GM12875 (cell line): Measurements from ENCODE around the gene KIF26B.

Experiments used
- H3K4me3 ChIP-seq: one replicate; pipeline ENCODE4 v1.5.1; 2011; ENCODE audit warnings: low read depth, low read length, control low read depth
- TF ChIP-seq, protein P1 (sequence below): IDR thresholded peaks from 2 replicates; pipeline ENCODE4 v1.5.1; 2011; ENCODE audit warnings: low read depth, mild to moderate bottlenecking, control low read depth, inconsistent platforms, low read length, moderate library complexity, borderline replicate concordance; ENCODE audit not compliant: insufficient read depth

The KIF26B gene

GRCh38 chr1:245493029-245493428, 338.2 kb downstream of the KIF26B start:
- no peak overlapping the region for H3K4me3 ChIP-seq

DNA sequence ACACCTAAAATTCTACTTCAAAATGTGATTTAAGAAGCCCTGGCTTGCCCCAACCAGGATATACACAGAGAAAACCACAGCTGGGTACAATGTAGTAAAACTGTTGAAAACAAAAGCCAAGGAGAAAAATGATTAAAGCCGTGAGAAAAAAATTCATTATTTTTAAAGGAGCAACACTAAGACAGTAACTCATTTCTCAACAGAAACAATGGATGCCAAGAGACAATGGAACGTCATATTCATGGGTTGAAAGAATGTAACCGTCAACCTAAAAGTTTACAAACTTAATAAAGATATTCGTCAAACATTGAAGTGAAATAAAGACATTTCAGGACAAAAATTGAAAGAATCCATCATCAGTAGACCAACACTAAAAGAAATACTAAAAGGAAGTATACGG, 340.9 kb downstream of the KIF26B start:
- TF ChIP-seq, protein P1, sequence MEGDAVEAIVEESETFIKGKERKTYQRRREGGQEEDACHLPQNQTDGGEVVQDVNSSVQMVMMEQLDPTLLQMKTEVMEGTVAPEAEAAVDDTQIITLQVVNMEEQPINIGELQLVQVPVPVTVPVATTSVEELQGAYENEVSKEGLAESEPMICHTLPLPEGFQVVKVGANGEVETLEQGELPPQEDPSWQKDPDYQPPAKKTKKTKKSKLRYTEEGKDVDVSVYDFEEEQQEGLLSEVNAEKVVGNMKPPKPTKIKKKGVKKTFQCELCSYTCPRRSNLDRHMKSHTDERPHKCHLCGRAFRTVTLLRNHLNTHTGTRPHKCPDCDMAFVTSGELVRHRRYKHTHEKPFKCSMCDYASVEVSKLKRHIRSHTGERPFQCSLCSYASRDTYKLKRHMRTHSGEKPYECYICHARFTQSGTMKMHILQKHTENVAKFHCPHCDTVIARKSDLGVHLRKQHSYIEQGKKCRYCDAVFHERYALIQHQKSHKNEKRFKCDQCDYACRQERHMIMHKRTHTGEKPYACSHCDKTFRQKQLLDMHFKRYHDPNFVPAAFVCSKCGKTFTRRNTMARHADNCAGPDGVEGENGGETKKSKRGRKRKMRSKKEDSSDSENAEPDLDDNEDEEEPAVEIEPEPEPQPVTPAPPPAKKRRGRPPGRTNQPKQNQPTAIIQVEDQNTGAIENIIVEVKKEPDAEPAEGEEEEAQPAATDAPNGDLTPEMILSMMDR: no peak
- no peak overlapping the region for H3K4me3 ChIP-seq

More at GRCh38 chr1:245493029-245493428, 338.2 kb downstream of the KIF26B start:
- TF ChIP-seq, protein P1: no peak

GRCh38 chr1:245500546-245500945, 345.8 kb downstream of the KIF26B start:
- TF ChIP-seq, protein P1: no peak
- H3K4me3 ChIP-seq: no peak overlapping the region

GRCh38 chr1:245501633-245502032, 346.8 kb downstream of the KIF26B start:
- no peak overlapping the region for H3K4me3 ChIP-seq
- TF ChIP-seq, protein P1: no peak

DNA sequence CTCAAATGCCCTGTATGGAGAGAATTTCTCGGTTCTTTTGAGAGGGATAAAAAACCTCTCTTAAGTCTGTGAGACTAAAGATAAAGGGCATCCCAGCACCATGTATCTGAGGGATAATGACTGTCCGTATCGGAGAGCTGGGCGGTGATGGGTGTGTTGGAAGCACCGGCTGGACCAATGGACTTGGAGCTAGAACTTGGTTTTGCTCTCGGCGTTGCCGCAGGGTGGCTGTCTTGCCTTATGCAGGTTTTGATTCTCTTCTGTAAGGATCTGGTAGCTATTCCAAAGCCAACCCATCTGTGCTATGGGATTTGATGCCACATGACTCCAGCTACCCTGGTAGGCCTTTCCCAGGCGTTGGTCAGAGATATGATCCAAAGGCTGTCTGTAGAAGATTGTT, 348.8 kb downstream of the KIF26B start:
- TF ChIP-seq, protein P1: no peak
- no peak overlapping the region for H3K4me3 ChIP-seq

GRCh38 chr1:245510144-245510543, 355.4 kb downstream of the KIF26B start:
- TF ChIP-seq, protein P1: no peak
- no peak overlapping the region for H3K4me3 ChIP-seq

- H3K4me3 ChIP-seq: no peak overlapping the region
- TF ChIP-seq, protein P1: no peak
Measured at GRCh38 chr1:245512181-245512888, 357.6 kb downstream of the KIF26B start.
